GM12878 (cell line): ENCODE measurements around the gene GDA.

Source experiments
- ZNF274 ChIP-seq: IDR thresholded peaks from one replicate; pipeline ENCODE4 v1.8.0; 2011; ENCODE audit not compliant: insufficient read length, insufficient read depth
- TF ChIP-seq, protein P1 (sequence below), 3 experiments: IDR thresholded peaks in 2 of 3; conservative IDR thresholded peaks in 1 of 3; 2 replicates each; pipeline ENCODE4 v1.5.1; 2011; ENCODE audit warnings: low read depth in 3 of 3, low read length in 3 of 3, mild to moderate bottlenecking in 3 of 3, control low read depth in 2 of 3, moderate library complexity in 2 of 3, inconsistent platforms in 1 of 3, mixed read lengths in 1 of 3; ENCODE audit not compliant: control insufficient read depth in 2 of 3, insufficient read depth in 1 of 3; ENCODE audit errors: extremely low read depth in 1 of 3
- TF ChIP-seq, protein P2 (sequence below): IDR thresholded peaks from 2 replicates; pipeline ENCODE4 v1.6.1; 2012; ENCODE audit warnings: low read depth, low read length, improper control_type of control experiment

DNA sequence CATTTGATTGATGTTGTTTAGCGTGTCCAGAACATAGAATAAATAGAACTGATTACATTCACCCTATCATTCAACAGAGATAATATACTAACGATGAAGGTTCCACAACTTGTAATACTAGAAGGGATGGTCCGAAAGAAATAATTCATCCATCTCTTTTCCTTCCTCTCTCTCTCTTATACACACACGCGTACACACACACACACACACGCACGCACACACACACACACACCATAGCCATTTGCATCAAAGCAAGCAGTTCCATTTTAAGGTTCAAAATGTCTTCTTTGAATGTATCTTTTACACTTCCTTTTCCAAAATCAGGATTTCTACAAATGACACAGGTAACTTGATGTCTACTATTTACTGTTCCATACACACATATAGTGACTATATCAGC lies 887 bp downstream of the GDA start:
- TF ChIP-seq, protein P1, sequence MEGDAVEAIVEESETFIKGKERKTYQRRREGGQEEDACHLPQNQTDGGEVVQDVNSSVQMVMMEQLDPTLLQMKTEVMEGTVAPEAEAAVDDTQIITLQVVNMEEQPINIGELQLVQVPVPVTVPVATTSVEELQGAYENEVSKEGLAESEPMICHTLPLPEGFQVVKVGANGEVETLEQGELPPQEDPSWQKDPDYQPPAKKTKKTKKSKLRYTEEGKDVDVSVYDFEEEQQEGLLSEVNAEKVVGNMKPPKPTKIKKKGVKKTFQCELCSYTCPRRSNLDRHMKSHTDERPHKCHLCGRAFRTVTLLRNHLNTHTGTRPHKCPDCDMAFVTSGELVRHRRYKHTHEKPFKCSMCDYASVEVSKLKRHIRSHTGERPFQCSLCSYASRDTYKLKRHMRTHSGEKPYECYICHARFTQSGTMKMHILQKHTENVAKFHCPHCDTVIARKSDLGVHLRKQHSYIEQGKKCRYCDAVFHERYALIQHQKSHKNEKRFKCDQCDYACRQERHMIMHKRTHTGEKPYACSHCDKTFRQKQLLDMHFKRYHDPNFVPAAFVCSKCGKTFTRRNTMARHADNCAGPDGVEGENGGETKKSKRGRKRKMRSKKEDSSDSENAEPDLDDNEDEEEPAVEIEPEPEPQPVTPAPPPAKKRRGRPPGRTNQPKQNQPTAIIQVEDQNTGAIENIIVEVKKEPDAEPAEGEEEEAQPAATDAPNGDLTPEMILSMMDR (IDR thresholded peaks at IDR 0.05 in 2 of 3, conservative IDR thresholded peaks at IDR 0.05 in 1 of 3; ENCODE audit: control insufficient read depth in 2 of 3, extremely low read depth in 1 of 3, insufficient read depth in 1 of 3, low read depth in 3 of 3, low read length in 3 of 3), result no peak
- TF ChIP-seq, protein P2, sequence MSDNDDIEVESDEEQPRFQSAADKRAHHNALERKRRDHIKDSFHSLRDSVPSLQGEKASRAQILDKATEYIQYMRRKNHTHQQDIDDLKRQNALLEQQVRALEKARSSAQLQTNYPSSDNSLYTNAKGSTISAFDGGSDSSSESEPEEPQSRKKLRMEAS, result no peak
- no peak for TF ChIP-seq ZNF274
